GM21526 (cell line): Measurements from ENCODE around the gene MYOM1.

Experiments
- ATAC-seq: cut with Tn5 transposase; IDR thresholded peaks from one replicate; pipeline ENCODE4 v1.9.1; 2021; ENCODE audit warnings: moderate library complexity; ENCODE audit not compliant: unreplicated experiment, low FRiP score

The MYOM1 gene

DNA sequence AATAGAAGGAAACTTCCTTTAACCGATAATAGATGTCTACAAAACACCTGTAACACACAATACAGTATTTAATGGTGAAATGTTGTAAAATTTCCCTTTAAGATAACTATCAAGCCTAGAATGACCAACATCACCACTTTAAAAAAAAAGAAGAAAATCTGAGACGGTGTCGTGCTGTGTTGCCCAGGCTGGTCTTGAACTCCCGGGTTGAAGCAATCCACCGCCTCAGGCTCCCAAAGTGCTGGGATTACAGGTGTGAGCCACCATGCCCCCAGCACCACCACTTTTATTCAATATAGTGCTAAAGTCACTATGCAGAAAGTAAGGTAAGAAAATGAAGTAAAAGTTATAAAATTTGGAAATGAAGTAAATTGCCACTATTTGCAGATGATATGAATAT lies 96.9 kb downstream of the MYOM1 start:
- ATAC-seq: no peak

DNA sequence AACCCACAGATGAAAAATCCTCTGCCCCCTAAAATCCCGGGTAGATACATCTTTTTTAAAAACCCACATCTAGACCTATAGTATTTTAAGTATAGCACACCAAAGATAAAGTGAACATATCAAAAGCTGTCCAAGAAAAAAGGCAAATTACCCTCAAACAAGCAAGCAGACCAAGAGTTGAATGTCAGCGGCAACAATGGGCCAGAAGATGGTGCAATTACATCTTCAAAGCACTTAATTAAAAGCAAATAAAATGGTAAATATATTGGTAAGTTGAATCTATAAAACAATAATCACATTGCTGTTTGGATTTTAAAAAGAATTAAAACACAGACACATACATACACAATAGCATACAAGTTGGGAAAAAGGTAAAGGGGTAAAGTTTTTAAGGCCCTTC lies 98.5 kb downstream of the MYOM1 start:
- ATAC-seq: no peak

DNA sequence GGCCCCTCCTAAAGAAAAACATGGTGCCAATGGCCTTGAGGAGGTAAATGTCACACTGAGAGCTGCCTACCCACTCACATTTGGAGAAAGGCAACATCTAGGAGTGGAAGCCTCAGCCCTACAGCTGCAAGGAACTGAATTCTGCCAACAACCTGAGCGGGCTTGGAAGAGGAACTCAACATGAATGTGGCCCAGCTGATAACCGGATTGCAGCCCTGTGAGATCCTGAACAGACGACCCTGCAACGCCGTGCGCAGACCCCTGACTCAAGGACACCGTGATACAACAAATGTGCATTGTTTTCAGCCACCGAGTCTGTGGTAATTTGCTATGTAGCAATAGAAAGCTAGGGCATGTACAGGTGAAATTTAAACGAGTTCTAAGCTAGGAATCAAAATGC lies 99.4 kb downstream of the MYOM1 start:
- ATAC-seq: no peak

DNA sequence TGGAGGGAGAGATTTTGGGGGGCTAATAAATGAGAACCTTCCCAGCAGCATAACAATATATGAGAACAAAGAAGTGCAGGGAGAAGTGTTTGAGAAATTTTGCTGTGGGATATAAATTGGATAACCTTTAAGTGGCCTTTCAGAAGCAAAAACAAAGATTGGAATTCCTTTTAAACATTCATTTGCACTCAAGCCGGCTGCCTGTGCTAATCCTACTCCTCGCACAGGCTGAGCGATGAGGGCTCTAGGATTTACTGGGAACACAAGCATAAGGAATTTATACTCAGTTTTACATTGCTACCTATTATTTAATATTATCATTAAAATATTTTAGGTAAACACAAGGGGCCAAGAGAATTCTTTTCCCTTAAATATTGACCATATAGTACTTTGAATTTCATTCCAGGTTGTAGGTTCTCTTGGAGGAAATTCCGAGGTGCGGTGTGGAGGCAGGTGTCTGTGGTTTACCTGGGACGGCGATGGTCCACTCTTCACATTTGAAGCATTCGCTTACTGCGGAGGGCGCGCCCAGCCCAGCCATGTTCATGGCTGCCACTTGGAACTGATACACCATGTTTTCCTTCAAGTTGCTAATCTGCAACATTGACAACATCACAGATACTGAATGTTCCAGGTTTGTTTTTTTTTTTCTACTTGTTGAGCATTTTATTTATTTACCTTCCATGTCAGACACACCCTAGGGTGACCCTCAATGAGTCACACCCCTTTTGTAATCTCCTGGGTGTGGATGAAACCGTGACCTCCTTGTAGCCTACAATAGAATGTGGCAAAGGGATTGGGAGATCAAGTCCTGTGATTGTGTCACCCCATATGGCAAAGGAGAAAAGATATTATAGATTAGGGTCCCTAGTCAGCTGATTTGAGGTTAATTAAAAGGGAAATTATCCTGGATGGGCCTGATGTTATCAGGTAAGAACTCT lies 100.1 kb downstream of the MYOM1 start:
- ATAC-seq: no peak

DNA sequence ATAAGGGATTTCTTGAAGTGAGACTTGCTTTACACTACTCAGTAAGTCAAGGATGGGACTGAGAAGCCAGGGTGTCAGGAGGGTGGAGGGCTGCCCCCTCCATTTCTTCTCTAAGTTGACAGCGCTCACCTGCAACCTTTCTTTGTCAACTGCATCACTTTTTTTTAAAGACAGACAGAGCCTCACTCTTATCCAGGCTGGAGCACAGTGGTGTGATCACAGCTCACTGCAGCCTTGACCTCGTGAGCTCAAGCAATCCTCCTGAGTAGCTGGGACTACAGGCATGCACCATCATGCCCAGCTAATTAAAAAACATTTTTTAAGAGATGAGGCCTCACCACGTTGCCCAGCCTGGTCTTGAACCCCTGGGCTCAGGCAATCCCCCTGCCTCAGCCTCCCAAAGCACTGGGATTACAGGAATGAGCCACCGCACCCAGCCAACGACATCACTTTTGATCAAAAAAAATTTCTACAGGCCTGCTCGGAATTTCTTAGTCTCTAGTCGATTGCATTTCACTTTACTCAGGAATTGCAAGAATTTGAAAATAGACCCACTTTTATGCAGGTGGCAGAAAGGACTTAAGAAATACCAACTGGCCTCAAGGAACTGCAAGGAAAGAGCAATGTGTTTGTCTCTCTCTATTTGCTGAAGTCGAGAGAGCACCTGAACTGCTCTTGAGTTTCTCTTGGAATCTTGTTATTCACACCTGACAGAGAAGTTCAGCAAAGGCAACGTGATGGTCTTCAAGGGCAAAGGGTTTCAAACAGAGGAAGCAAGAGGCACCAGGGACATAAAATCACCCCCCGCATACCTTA lies 101.4 kb downstream of the MYOM1 start:
- ATAC-seq: no peak

DNA sequence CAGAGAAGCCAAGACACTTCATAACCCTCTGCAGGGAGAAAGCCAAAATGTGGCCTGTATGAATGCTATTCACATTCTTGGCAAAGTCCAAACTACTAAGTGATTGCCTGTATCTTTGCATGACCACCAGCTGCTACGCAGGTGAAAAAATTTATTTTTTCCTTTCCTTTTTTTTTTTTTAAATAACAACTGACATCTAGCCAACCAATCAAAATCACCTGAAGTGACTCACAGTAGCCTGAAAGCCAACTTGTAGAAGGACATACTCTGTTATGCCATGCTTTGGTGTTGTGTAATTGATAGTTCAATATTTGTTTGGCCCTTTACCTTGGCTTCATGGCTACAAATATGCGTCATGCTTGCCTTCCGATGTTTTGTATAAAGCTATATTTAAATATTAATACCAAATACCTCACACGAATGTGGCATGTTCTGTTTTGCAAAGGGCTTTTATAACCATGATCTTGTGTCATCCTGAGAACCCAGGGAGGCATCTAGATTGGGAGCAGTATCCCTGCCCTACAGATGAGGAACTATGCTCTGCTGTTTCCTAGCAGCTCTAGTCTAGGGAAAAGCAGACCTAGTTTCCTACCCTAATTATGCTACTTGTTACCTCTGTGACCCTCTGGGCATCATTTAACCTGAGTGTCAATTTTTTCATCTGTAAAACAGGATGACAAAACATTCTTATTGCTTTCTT lies 102.1 kb downstream of the MYOM1 start:
- no peak for ATAC-seq

DNA sequence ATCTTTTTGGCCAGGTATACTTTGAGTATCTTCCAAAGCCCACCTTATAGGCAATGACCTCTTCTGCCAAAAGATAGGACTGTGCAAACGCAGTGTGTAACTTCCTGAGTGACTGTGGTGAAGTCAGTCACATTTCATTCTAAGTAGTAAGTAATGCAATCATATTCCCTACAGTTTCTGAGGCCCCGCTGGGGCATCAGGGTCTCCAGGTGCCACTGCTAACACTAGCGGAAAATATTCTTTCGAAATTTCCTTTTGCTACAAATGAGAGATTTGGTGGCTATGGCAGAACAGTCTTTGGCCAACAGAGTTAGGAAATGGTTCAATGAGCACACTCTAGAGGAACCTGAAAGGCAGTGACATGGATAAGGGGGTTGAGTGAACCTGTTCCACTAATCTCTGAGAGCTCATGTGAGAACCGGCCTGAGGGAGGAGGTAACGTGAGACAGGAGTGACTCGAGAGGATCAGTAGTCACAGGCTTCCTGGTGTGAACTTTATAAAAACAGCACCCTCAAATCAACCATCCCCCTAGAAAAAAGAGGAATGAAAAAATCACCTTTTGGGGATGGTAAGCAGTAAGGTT lies 104.2 kb downstream of the MYOM1 start:
- no peak for ATAC-seq

DNA sequence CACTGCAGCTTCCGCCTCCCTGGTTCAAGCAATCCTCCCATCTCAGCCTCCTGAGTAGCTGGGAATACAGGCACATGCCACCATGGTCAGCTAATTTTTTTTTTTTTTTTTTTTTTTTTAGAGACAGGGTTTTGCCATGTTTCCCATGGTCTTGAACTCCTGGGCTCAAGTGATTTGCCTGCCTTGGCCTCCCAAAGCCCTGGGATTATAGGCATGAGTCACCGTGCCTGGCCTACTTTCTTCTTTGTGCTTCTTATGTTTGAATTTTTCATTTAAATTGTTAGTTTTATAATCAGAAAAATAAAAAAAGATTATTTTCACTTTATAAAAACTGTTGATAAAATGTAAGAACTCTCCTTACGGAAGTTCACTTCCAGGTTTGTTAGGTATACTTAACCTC lies 105.3 kb downstream of the MYOM1 start:
- no peak for ATAC-seq

DNA sequence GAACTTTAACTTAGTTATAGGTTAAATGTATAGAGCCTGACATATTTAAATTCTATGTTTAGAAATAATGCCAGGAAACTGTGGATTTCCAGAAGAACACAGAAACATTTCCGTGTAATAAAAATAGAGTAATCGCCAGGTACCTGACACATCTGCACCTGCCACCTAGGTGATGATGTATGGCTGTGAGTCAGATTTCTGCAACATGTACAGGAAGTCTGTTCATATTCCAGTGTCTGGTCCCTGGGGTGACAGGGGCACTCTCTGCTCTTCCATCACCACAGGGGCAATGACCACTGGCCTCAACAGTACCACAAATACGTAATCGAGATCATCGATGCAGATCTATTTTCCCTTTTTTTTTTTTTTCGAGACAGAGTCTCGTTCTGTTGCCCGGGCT lies 105.7 kb downstream of the MYOM1 start:
- ATAC-seq: no peak

DNA sequence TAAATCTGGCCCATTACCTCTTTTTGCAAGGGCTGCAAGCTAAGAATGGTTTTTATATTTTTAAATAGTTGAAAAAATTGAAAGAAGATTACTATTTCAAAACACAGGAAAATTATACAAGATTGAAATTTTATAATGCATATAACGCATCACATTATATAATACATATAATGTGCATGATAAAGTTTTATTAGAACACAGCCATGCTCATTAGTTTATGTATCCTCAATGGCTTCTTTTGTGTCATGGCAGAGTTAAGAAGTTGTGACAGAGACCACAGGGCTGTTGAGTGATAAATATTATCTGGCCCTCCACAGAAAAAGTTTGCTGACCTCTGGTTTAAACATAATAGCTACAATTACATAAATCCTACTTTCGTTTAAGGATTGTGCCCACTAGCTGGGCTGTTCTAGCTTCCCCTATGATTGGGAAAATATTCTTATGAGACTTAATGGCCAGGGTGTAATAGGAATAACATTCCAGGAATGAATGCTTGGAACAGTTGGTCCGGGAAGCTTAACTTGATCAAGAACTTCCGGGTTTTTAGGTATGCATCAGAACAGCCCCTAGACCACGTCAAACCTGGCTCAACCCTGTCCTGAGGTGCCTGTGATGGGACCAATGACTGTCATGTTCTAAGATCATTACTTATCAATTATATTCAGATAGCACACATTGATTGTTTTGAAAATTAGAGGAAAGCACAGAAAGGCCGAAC lies 108.1 kb downstream of the MYOM1 start:
- no peak for ATAC-seq

DNA sequence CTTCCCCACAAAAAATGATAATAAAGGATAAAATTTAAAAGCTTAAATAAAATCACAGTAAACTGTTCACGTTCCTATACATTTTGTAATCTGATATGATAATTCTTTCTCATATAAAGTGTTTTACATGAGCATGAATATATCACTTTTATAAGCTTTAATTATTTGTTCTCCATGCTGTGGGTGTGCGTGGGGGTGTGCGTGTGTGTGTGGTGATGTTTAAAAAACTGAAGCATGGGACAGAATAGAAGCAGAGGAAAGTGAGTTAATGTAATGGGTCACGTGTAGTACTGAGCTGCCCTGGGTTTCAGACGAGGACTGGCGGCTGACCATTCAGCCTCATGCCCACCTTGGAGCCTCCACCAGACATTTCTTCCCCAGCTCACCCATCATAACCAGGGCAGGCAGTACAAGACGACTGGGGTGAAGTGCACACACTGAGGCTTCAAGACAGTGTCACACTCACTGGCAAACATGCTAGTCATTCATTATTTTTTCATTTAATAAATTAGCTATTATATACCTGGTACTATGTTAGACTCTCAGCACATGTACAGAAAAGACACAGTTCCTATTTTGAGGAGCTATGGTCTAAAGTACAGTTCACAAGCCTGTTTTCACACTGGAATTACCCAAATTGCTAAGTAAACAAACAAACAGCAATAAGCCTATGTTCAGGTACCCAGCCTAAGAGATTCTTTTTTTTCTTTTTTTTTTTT lies 109.6 kb downstream of the MYOM1 start:
- ATAC-seq: no peak

DNA sequence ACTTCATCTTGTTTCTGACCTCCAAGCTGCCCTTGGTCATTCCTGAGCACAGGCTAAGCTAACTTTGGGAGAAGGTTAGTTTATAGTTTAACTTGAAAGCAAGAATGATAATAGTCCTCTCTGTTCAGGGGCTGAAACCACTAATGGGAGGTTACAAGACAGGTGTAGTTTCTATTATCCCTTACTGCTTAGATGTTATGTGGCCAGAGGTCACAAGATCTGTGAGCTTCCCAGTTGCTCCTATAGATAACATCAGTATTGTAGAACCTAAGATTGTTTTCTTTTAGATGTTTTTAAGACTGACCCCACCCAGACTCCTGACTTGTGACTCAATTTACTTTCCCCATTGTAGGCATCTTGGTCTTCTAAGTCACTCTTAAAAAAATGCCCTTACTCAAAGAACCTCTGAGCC lies 112.0 kb downstream of the MYOM1 start:
- no peak for ATAC-seq

DNA sequence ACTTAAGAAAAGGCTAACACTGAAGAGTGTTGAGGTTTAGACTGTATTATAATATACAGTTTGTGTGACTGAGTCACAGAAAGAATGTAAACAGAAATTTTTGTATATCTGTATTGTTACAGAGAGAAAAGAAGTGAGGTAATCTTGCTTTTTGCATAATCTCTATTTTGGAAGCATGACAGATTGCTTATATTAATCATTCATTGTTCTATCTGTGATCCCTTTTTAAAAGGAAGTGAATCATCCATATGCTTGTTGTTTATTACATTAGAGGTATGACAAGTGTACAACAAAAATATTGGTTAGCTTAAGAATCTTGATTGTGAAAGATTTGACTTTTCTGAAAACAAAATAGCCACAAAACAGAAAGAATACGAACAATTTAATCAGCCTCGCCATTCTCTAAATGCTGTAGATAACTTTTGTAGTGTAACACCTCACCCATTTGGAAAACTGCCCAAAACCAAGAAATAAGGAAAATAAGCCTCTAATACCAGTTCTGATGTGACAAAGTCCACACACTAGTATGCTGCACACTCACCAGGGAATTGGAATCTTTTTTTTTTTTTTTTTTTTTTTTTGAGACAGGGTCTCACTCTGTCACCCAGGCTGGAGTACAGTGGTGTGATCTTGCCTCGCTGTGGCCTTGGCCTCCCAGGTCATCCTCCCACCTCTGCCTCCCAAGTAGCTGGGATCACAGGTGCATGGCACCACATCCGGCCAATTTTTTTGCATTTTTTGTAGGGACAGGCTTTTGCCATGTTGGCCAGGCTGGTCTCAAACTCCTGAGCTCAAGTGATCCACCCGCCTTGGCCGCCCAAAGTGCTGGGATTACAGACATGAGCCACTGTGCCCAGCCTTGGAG lies 115.3 kb downstream of the MYOM1 start:
- ATAC-seq: no peak

DNA sequence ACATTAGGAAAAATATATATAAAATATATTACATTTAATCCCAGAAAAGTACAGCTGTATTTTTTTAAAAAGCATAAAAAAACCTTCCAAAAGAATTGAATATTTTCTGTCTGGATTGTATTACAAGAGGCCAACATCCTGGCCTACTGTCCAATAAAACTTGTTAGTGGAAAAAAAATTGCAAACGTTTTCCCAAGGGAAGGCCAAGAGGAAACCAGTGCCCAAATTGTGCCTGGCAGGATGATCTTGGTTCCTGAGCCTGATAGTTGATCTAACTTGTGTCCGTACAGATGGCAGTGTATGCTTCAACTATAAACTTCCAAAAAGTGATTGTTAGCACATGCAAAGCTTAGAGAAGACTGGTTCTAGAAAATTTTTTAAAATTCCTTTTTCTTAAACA lies 116.2 kb downstream of the MYOM1 start:
- no peak for ATAC-seq

DNA sequence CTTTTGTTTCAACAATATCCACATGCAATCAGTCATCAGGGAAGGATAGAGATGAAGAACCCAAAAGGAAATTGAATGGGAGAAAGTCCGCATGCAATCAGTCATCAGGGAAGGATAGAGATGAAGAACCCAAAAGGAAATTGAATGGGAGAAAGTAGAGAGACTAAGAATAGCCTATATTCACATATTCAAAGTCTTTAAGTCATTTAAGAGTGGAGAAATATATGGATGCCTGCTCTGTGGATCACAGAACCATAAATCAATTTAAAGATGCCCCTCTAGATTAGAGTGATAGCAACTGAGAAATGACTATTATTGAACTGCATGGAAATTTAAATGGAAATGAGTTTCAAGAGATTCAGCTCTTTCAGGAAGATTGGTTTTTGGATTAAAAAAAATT lies 116.8 kb downstream of the MYOM1 start:
- no peak for ATAC-seq

DNA sequence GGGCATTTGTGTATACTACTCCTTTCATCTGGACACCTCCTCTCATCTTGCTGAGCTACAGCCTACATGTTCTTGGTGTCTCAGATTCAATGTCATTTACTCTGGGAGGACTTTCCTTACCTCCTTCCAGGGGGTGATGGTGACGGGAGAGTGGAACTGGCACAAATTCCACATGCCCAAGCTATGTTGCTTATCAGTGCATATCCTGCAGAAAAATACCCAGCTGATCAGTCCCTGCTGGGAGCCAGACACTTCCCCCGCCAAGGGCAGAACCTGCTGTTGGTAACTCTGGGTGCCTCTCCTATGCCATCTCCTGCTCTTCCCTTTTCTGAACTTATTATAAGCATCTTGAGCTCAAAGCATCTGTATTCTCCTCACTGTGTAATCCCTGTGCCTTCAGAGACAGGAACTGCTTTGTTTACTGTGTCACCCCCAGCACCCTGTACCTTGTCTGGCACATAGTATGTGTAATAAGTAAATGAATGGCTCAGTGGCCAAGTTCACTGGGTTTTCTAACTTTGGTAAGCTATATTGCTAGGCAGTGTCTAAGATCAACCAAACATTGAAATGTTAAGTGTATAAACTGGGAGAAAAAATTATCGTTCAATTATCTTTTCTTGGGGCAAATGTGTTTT lies 119.2 kb downstream of the MYOM1 start:
- no peak for ATAC-seq

DNA sequence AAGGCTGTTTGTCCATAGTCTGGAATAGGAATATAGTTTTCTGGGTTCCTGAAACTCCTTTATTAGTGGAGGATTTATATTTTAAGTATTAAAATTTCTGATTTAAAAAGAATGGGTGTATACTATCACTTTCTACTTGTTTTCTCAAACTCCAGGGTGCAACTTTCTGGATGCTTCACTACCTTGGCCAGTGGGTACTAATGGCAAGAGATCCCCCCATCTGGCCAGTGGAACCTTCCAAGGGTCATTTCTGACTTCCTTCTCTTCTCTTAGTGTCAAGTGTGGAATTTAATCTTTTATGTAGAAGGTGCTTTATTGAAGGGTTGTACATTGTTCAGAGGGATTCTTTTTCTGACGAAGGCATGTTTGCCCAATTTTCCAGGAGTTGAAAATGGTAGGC lies 120.4 kb downstream of the MYOM1 start:
- ATAC-seq: no peak

DNA sequence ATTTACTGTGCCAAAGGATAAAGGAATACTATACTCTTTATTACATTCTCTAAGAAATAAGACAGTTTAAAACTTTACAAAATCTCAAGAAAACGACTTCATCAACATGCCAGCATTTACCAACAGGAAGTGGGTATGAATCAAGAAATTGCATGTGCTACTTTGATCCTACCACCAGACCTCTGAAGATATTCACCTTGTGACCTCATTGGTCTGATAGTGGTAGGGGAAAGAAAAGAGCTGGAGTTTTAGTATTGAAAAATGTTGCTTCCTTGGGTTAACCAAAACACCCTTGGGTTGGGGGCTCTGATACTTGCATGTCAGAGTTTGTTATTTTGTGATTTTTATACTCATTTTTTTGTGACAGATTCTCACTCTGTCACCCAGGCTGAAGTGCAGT lies 122.7 kb downstream of the MYOM1 start:
- ATAC-seq: no peak
